GM19372 (cell line): ENCODE measurements around the gene BID.

ENCODE experiments used
- ATAC-seq: cut with Tn5 transposase; IDR thresholded peaks from one replicate; pipeline ENCODE4 v1.9.1; 2021; ENCODE audit warnings: mild to moderate bottlenecking, low read depth, moderate library complexity; ENCODE audit not compliant: unreplicated experiment

Gene BID

GRCh38 chr22:17774206-17774925 lies at the start of gene BID:
Gene BID (minus strand): TSS chr22:17774469. CDS start chr22:17750116, 24,353 bp downstream.
- no peak for ATAC-seq

GRCh38 chr22:17823964-17824363 lies 49.7 kb upstream of the BID start:
- ATAC-seq: no peak

GRCh38 chr22:17823226-17823625 lies 49.0 kb upstream of the BID start:
- no peak for ATAC-seq

GRCh38 chr22:17822087-17822486 lies 47.8 kb upstream of the BID start:
- ATAC-seq: no peak

- no peak for ATAC-seq
Observed at GRCh38 chr22:17820879-17821439, 46.7 kb upstream of the BID start.

GRCh38 chr22:17818649-17819048 lies 44.4 kb upstream of the BID start:
- ATAC-seq: no peak

- no peak for ATAC-seq
Observed at GRCh38 chr22:17818180-17818579, 43.9 kb upstream of the BID start.

GRCh38 chr22:17817511-17818065 lies 43.3 kb upstream of the BID start:
- no peak for ATAC-seq

- no peak for ATAC-seq
Observed at GRCh38 chr22:17817079-17817478, 42.8 kb upstream of the BID start.

GRCh38 chr22:17816649-17817048 lies 42.4 kb upstream of the BID start:
- ATAC-seq: no peak

- no peak for ATAC-seq
Observed at GRCh38 chr22:17815703-17816254, 41.5 kb upstream of the BID start.

GRCh38 chr22:17814830-17815229 lies 40.6 kb upstream of the BID start:
- no peak for ATAC-seq

- ATAC-seq: no peak
Observed at GRCh38 chr22:17814084-17814483, 39.8 kb upstream of the BID start.

GRCh38 chr22:17811119-17811518 lies 36.9 kb upstream of the BID start:
- no peak for ATAC-seq

- no peak for ATAC-seq
Observed at GRCh38 chr22:17810570-17811116, 36.4 kb upstream of the BID start.

GRCh38 chr22:17808693-17809403 lies 34.6 kb upstream of the BID start:
- no peak for ATAC-seq

GRCh38 chr22:17807578-17808410 lies 33.5 kb upstream of the BID start:
- ATAC-seq: no peak

- no peak for ATAC-seq
Observed at GRCh38 chr22:17807086-17807485, 32.8 kb upstream of the BID start.

- no peak for ATAC-seq
Observed at GRCh38 chr22:17806437-17806836, 32.2 kb upstream of the BID start.
